HCT116 (cell line): ENCODE data around the gene FCN3. TPM values are rescaled to one million over a fixed set of nuclear protein-coding genes. Genes with fewer than 3 reads are reported as not detected.

Experiments
- ATAC-seq: fragments of 200-7000 bp; cut with Tn5 transposase; 2 replicates; pipeline ENCODE4 v1.9.1; 2020; ENCODE audit warnings: mild to moderate bottlenecking, moderate library complexity
- BruUV-seq: library from RNA; stranded (reverse); fragments of 400-500 nt; replicated peaks from 2 replicates; lab custom pipeline; 2021; lab: Mats Ljungman, UMichigan
- CTCF ChIA-PET: fragments of 300-600 bp; sonication (Branson Sonifier 250); formaldehyde crosslinking; loops from one replicate; lab custom pipeline; 2021; ENCODE audit warnings: antibody characterized with exemption; lab: Charles Lee
- POLR2A ChIA-PET: fragments of 300-600, 350-600 bp; sonication (Branson Sonifier 250); formaldehyde crosslinking; loops from one replicate; lab custom pipeline; 2021; ENCODE audit warnings: antibody characterized with exemption; lab: Charles Lee
- RAD21 ChIA-PET, 2 experiments: fragments of 300-600 bp; sonication (Branson Sonifier 250); formaldehyde crosslinking; loops; one replicate each; lab custom pipeline; 2023; ENCODE audit warnings: low total read pairs in 2 of 2; ENCODE audit not compliant: uncharacterized antibody in 2 of 2, unreplicated experiment in 2 of 2, low non-redundant PET in 1 of 2; lab: Charles Lee
- DNase-seq: peaks from one replicate; pipeline ENCODE4 v3.0.0-alpha.2; 2010; ENCODE audit warnings: low read depth, low spot score
- H2AFZ ChIP-seq: fragments of 200-600 bp; shearing (Covaris generic), sonication (generic); 2 replicates; pipeline ENCODE4 v1.6.1; 2017; ENCODE audit warnings: low read depth, mixed run types, mixed read lengths, antibody characterized with exemption, low read length; ENCODE audit not compliant: poor library complexity, severe bottlenecking
- H3K27ac ChIP-seq: 2 replicates; pipeline ENCODE4 v1.5.1; 2012; ENCODE audit warnings: low read depth, low read length
- H3K27me3 ChIP-seq: fragments of 200-600 bp; sonication (generic); 2 replicates; pipeline ENCODE4 v1.6.1; 2016; ENCODE audit warnings: mixed run types, low read length, mixed read lengths; ENCODE audit not compliant: insufficient read depth
- H3K36me3 ChIP-seq, 2 experiments: fragments of 200-500 bp in 1 of 2; fragments of 200-600 bp in 1 of 2; sonication (Bioruptor generic) in 1 of 2; sonication (generic) in 1 of 2; 2 replicates each; pipeline versions ENCODE4 v1.5.1 to v1.6.1; 2014 to 2016; ENCODE audit warnings: low read length in 2 of 2, inconsistent platforms in 1 of 2, mixed read lengths in 1 of 2, mixed run types in 1 of 2; ENCODE audit not compliant: insufficient read depth in 2 of 2, control insufficient read depth in 1 of 2
- H3K4me1 ChIP-seq, 2 experiments: fragments of 200-600 bp in 1 of 2; sonication (generic) in 1 of 2; 2 replicates each; pipeline versions ENCODE4 v1.5.1 to v1.6.1; 2012 to 2017; ENCODE audit warnings: low read length in 2 of 2, inconsistent platforms in 1 of 2, mild to moderate bottlenecking in 1 of 2, mixed read lengths in 1 of 2, mixed run types in 1 of 2, moderate library complexity in 1 of 2; ENCODE audit not compliant: insufficient read depth in 2 of 2, control insufficient read depth in 1 of 2
- H3K4me2 ChIP-seq: fragments of 200-600 bp; sonication (generic); 2 replicates; pipeline ENCODE4 v1.6.1; 2017; ENCODE audit warnings: mixed run types, low read length, mixed read lengths
- H3K4me3 ChIP-seq, 2 experiments: fragments of 200-600 bp in 1 of 2; sonication (generic) in 1 of 2; replicated peaks in 1 of 2; 2 replicates each; pipeline ENCODE4 v1.5.1; 2011 to 2016; ENCODE audit warnings: low read length in 2 of 2, control low read depth in 1 of 2, low read depth in 1 of 2, mild to moderate bottlenecking in 1 of 2, mixed read lengths in 1 of 2, mixed run types in 1 of 2
- H3K79me2 ChIP-seq: fragments of 200-600 bp; sonication (generic); 2 replicates; pipeline ENCODE4 v1.6.1; 2017; ENCODE audit warnings: mild to moderate bottlenecking, mixed run types, low read length, moderate library complexity, mixed read lengths; ENCODE audit not compliant: insufficient read depth
- H3K9ac ChIP-seq: fragments of 200-600 bp; sonication (generic); 2 replicates; pipeline ENCODE4 v1.6.1; 2016; ENCODE audit warnings: low read length, mixed read lengths
- H3K9me2 ChIP-seq: fragments of 200-600 bp; sonication (generic), shearing (Covaris generic); 2 replicates; pipeline ENCODE4 v1.6.1; 2017; ENCODE audit warnings: mixed run types, mild to moderate bottlenecking, moderate library complexity; ENCODE audit not compliant: insufficient read depth
- H3K9me3 ChIP-seq, 2 experiments: fragments of 200-500 bp in 1 of 2; fragments of 200-600 bp in 1 of 2; sonication (Bioruptor generic) in 1 of 2; sonication (generic) in 1 of 2; 2 replicates each; pipeline ENCODE4 v1.6.1; 2014 to 2017; ENCODE audit warnings: low read length in 2 of 2, mixed read lengths in 2 of 2, inconsistent platforms in 1 of 2, low read depth in 1 of 2, mild to moderate bottlenecking in 1 of 2, mixed run types in 1 of 2, moderate library complexity in 1 of 2; ENCODE audit not compliant: control insufficient read depth in 1 of 2, insufficient read depth in 1 of 2
- H4K20me1 ChIP-seq: fragments of 200-600 bp; sonication (generic), shearing (Covaris generic); 2 replicates; pipeline ENCODE4 v1.6.1; 2017; ENCODE audit warnings: mixed run types, mild to moderate bottlenecking, moderate library complexity; ENCODE audit not compliant: insufficient read depth
- CBX3 ChIP-seq: IDR thresholded peaks from 2 replicates; pipeline ENCODE4 v1.6.1; 2012; ENCODE audit warnings: low read depth
- CTCF ChIP-seq, 3 experiments: fragments of 200-600 bp in 1 of 3; sonication (generic) in 1 of 3; IDR thresholded peaks in 2 of 3; conservative IDR thresholded peaks in 1 of 3; 2 replicates each; pipeline ENCODE4 v1.5.1; 2012 to 2017; ENCODE audit warnings: low read depth in 2 of 3, low read length in 2 of 3, antibody characterized with exemption in 1 of 3, borderline replicate concordance in 1 of 3, control low read depth in 1 of 3, mild to moderate bottlenecking in 1 of 3, mixed read lengths in 1 of 3, mixed run types in 1 of 3, moderate library complexity in 1 of 3; ENCODE audit not compliant: insufficient read depth in 1 of 3
- EZH2phosphoT487 ChIP-seq: fragments of 200-600 bp; IDR thresholded peaks from 2 replicates; pipeline ENCODE4 v1.6.1; 2018; ENCODE audit warnings: antibody characterized with exemption, borderline replicate concordance
- SIN3A ChIP-seq: IDR thresholded peaks from 2 replicates; pipeline ENCODE4 v1.6.1; 2012; ENCODE audit warnings: low read depth
- SP1 ChIP-seq: IDR thresholded peaks from 2 replicates; pipeline ENCODE4 v1.6.1; 2012; ENCODE audit warnings: low read depth
- TCF7L2 ChIP-seq: IDR thresholded peaks from 2 replicates; pipeline ENCODE4 v1.7.0; 2011; ENCODE audit warnings: borderline replicate concordance, inconsistent platforms; ENCODE audit not compliant: insufficient read depth, insufficient read length; ENCODE audit errors: extremely low read depth
- intact Hi-C: fragments of 100-400 bp; cut with micrococcal nuclease; formaldehyde crosslinking; loops from 2 replicates; pipeline ENCODE4 v1.10.0; 2022
- total RNA-seq: library from RNA; stranded (reverse); gene quantifications from one replicate; pipeline ENCODE4 v1.2.1, GENCODE V29; 2021; ENCODE audit not compliant: unreplicated experiment
- TF ChIP-seq, protein P1 (sequence below): IDR thresholded peaks from 2 replicates; pipeline ENCODE4 v1.6.1; 2012; ENCODE audit warnings: low read depth

FCN3 gene
- total RNA-seq, 1 experiment from 2014 or later = 1.2 TPM

- intact Hi-C loops = no loop called here
- POLR2A ChIA-PET = no interaction called here
Observed at GRCh38 chr1:27414091-27414490, 39.5 kb upstream of the FCN3 start.

More at GRCh38 chr1:27414091-27414490, 39.5 kb upstream of the FCN3 start:
- Histone ChIP-seq H3K9me2 (no peaks in the 10 kb centered on the region), H4K20me1 (no peaks in the 10 kb centered on the region), H3K27me3 (no peaks in the 10 kb centered on the region), H3K79me2 (0 out of 2 replicates have a peak, but pooled peaks cover 3% of the 10 kb centered on the region), H2AFZ (no peak overlapping the region), H3K4me3 (no peak overlapping the region), H3K27ac (no peak overlapping the region), H3K4me2 (no peak overlapping the region), H3K4me1 (no peaks in the 10 kb centered on the region), H3K9me3 (no peaks in the 10 kb centered on the region), H3K36me3 (peaks cover 63 to 67% of the 10 kb centered on the region in 2 experiments), H3K9ac (no peak overlapping the region)
- no TSS peak for BruUV-seq
- ChIA-PET CTCF (no interaction called here), RAD21 (no interaction called here)
- no peak for TF ChIP-seq CTCF (IDR thresholded peaks at IDR 0.05 in 2 of 3, conservative IDR thresholded peaks at IDR 0.05 in 1 of 3; ENCODE audit: borderline replicate concordance in 1 of 3, insufficient read depth in 1 of 3, low read depth in 2 of 3, low read length in 2 of 3)
- TF ChIP-seq, protein P1, sequence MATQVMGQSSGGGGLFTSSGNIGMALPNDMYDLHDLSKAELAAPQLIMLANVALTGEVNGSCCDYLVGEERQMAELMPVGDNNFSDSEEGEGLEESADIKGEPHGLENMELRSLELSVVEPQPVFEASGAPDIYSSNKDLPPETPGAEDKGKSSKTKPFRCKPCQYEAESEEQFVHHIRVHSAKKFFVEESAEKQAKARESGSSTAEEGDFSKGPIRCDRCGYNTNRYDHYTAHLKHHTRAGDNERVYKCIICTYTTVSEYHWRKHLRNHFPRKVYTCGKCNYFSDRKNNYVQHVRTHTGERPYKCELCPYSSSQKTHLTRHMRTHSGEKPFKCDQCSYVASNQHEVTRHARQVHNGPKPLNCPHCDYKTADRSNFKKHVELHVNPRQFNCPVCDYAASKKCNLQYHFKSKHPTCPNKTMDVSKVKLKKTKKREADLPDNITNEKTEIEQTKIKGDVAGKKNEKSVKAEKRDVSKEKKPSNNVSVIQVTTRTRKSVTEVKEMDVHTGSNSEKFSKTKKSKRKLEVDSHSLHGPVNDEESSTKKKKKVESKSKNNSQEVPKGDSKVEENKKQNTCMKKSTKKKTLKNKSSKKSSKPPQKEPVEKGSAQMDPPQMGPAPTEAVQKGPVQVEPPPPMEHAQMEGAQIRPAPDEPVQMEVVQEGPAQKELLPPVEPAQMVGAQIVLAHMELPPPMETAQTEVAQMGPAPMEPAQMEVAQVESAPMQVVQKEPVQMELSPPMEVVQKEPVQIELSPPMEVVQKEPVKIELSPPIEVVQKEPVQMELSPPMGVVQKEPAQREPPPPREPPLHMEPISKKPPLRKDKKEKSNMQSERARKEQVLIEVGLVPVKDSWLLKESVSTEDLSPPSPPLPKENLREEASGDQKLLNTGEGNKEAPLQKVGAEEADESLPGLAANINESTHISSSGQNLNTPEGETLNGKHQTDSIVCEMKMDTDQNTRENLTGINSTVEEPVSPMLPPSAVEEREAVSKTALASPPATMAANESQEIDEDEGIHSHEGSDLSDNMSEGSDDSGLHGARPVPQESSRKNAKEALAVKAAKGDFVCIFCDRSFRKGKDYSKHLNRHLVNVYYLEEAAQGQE = no peak
- TF ChIP-seq EZH2phosphoT487 = no peak
- no peak for TF ChIP-seq CBX3
- no peak for TF ChIP-seq TCF7L2
- TF ChIP-seq SIN3A = no peak
- TF ChIP-seq SP1 = no peak
- ATAC-seq (no peak), DNase-seq (no peak)
